ENCODE results near the gene ALG12. TPM values are rescaled to one million over a fixed set of nuclear protein-coding genes. Genes with fewer than 3 reads are reported as not detected.

ALG12 gene
- total RNA-seq, 1 donor from 2014 or later = 17.0 TPM

DNA sequence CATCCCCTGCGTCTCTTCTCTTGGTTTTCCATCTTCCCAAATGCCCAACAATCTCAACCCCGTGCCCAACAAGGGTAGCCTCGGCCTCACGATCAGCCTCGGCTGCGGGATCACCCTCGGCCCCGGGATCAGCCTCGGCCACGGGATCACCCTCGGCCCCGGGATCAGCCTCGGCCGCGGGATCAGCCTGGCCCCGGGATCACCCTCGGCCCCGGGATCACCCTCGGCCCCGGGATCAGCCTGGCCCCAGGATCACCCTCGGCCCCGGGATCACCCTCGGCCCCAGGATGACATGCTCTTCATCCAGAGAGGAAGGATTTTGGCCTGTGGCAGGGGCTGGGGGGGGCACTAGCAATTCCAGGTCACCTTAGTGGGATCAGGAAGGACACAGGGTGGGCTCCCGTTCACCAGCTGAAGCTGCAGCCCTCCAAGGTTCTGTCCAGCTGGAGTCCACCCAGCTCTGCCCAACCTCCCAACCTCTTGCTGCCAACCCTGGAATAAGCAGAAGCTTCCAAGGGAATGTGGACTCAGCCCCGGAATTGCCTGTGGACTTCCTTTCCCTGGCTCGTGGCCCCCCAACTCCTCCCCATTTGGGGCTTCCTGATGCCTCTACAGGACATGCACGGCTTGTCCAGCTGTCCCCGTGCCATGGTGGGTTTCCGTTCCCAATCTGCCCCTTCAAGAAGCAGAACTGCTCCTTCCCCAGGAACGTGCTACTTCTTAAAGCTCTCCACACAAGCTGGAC, 6.2 kb downstream of the ALG12 start:
- Histone ChIP-seq H3K27ac (replicated peaks) (no peak overlapping the region), H3K27me3 (ENCODE audit: low read depth) (no peaks in the 10 kb centered on the region), H3K4me3 (no peak overlapping the region), H3K36me3 (peaks cover 67% of the 10 kb centered on the region), H3K9me3 (replicated peaks) (no peaks in the 10 kb centered on the region), H3K4me1 (peaks cover 6% of the 10 kb centered on the region)
- TF ChIP-seq, protein P1, sequence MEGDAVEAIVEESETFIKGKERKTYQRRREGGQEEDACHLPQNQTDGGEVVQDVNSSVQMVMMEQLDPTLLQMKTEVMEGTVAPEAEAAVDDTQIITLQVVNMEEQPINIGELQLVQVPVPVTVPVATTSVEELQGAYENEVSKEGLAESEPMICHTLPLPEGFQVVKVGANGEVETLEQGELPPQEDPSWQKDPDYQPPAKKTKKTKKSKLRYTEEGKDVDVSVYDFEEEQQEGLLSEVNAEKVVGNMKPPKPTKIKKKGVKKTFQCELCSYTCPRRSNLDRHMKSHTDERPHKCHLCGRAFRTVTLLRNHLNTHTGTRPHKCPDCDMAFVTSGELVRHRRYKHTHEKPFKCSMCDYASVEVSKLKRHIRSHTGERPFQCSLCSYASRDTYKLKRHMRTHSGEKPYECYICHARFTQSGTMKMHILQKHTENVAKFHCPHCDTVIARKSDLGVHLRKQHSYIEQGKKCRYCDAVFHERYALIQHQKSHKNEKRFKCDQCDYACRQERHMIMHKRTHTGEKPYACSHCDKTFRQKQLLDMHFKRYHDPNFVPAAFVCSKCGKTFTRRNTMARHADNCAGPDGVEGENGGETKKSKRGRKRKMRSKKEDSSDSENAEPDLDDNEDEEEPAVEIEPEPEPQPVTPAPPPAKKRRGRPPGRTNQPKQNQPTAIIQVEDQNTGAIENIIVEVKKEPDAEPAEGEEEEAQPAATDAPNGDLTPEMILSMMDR (IDR thresholded peaks at IDR 0.05; ENCODE audit: borderline replicate concordance) = no peak
- no peak for DNase-seq
- intact Hi-C loops (cut with micrococcal nuclease) = no loop called here

DNA sequence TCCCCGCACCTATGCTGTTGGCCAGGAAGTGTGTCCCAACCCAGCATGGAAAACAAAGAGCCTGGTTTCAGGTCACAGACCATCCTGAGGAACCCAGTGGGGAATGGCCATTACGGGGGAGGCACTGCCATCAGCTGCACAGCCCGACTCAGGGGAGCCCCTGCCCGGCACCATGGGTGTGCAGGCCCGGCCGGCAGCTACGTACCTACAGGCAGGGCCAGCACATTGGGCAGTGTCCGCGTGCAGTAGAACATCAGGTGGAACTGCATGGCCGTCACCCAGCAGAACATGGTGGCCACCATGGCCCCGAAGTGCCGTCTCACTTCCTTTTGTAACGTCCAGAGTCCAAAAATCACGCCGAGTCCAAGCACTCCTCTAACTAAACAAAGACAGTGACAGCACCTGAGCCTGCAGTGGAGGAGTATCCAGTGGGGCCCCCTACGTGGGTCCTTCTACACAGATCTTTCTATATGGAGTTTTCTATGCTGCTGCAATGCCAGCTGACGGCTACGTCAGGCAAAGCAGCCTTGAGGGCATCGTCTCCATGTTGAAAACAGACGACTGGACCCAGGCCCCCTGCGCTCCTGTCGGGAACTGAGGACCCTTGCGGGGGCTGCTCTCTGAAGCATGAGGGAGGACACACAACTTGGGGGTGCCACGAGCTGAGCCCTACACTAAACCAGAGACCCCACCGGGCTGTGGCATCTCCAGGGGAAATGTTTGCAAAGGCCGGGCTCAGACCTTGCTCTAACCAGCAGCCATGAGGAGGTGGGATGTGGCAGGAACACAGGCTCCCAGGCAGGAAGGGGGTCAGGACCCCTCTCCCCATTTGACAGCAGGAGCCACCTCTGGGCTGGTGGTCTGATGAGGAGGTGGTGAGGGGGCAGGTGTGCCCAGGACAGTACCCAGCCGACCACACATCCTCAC, 7.7 kb downstream of the ALG12 start:
- H3K4me3 ChIP-seq = no peak overlapping the region
- TF ChIP-seq, protein P1 (IDR thresholded peaks at IDR 0.05; ENCODE audit: borderline replicate concordance) = no peak
- H3K4me1 ChIP-seq = no peaks in the 10 kb centered on the region
- no peak overlapping the region for H3K27ac ChIP-seq (replicated peaks)
- intact Hi-C loops (cut with micrococcal nuclease) = no loop called here
- H3K36me3 ChIP-seq = peaks cover 81% of the 10 kb centered on the region
- no peaks in the 10 kb centered on the region for H3K9me3 ChIP-seq (replicated peaks)
- DNase-seq = no peak
- no peaks in the 10 kb centered on the region for H3K27me3 ChIP-seq (ENCODE audit: low read depth)

DNA sequence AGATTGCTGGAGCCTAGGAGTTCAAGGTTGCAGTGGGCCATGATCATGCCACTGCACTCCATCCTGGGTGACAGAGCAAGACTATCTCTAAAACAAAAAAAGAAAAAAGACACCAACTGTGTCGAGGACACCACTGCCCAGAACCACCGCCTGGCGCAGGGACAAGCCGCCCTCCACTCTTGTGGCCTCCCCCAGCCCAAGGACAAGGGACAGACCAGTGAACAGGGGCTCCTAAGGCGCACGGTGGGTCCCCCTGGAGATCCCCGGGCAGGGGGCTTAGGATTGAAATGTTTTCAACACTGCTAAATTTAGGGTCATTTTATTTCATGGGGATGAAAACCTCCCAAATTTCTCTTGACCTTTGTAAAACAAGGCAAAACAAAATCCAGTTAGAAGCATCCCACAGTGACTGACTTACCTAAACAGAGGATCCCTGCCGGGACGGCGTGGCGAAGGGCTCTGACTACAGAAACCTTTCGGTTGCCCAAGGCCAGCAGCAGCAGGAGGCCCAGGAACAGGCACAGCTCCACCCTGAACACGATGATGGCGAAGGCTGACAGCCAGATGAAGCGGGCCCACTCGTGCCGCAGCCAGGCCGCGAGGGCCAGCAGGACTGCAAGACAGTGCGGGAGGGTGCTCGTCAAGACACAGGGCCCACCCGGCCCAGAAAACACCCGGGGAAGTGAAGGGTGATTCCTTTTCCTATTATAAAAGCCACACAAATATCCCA, 8.6 kb downstream of the ALG12 start:
- H3K9me3 ChIP-seq (replicated peaks) = no peaks in the 10 kb centered on the region
- TF ChIP-seq, protein P1 (IDR thresholded peaks at IDR 0.05; ENCODE audit: borderline replicate concordance) = no peak
- no peak overlapping the region for H3K27ac ChIP-seq (replicated peaks)
- no peak overlapping the region for H3K4me3 ChIP-seq
- no peak for DNase-seq
- peaks cover 82% of the 10 kb centered on the region for H3K36me3 ChIP-seq
- intact Hi-C loops (cut with micrococcal nuclease) = no loop called here
- no peaks in the 10 kb centered on the region for H3K4me1 ChIP-seq
- H3K27me3 ChIP-seq (ENCODE audit: low read depth) = no peaks in the 10 kb centered on the region

DNA sequence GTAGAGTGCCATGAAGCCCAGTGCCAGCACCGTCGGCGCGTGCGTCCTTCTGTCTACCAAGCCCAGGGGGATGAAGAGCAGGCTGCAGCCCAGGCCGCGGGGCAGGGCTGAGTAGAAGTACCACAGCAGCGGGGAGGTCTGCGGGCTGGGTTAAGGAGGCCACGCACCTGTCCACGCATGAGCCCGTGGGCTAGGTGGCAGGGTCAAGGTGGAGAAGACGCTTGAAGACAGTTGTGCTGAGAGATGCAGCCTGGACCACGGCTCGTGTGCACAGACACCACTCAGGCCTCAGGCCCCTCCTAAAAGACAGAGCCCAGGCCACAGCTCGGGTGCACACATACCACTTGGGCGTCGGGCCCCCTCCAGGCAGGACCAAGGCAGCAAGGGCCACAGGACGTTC, 10.4 kb downstream of the ALG12 start:
- H3K27me3 ChIP-seq (ENCODE audit: low read depth) = no peaks in the 10 kb centered on the region
- no peak overlapping the region for H3K27ac ChIP-seq (replicated peaks)
- H3K4me1 ChIP-seq = peaks cover 11% of the 10 kb centered on the region
- intact Hi-C loops (cut with micrococcal nuclease) = no loop called here
- TF ChIP-seq, protein P1 (IDR thresholded peaks at IDR 0.05; ENCODE audit: borderline replicate concordance) = no peak
- no peak for DNase-seq
- no peaks in the 10 kb centered on the region for H3K9me3 ChIP-seq (replicated peaks)
- H3K4me3 ChIP-seq = no peak overlapping the region
- H3K36me3 ChIP-seq = peaks cover 83% of the 10 kb centered on the region

DNA sequence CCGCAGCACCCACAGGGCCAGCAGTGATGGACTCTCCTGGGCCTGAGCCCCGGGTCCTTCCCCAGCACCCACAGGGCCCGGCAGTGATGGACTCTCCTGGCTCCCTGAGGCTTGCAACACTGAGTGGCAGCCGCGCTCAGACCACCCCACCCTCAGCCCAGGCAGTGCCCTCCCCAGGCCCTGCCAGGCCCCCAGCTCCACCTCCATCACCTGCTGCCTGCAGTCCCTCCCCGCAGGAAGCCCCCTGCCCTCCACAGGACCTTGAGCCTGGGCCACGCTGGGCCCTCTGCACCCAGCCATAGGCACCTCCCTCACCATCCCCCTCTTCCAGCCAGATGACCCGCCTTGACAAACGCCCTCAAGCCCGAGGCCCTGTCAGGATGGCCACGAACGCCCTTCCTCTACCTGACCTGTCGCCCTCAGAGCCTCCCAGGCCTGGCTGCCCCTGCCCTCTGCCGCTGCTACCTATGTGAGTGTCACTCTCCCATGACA, 11.4 kb downstream of the ALG12 start:
- TF ChIP-seq, protein P1 (IDR thresholded peaks at IDR 0.05; ENCODE audit: borderline replicate concordance) = no peak
- no peaks in the 10 kb centered on the region for H3K9me3 ChIP-seq (replicated peaks)
- H3K27me3 ChIP-seq (ENCODE audit: low read depth) = no peaks in the 10 kb centered on the region
- peaks cover 83% of the 10 kb centered on the region for H3K36me3 ChIP-seq
- DNase-seq = no peak
- H3K27ac ChIP-seq (replicated peaks) = no peak overlapping the region
- intact Hi-C loops (cut with micrococcal nuclease) = no loop called here
- H3K4me3 ChIP-seq = no peak overlapping the region
- peaks cover 11% of the 10 kb centered on the region for H3K4me1 ChIP-seq

Measured in left ventricle myocardium inferior (tissue), 1 donor.